ENCODE results near the gene FASN. TPM values are rescaled to one million over a fixed set of nuclear protein-coding genes. Genes with fewer than 3 reads are reported as not detected.
A peak's percentile ranks its signal among the peaks of the same experiment; 100 is the strongest.

FASN gene
- total RNA-seq, 2 donors from 2014 or later = 220 to 646 TPM

GRCh38 chr17:82037092-82037888 is 60.7 kb downstream of the FASN start, which contains the start of gene DCXR:
Gene DCXR (minus strand): TSS chr17:82037697. CDS start chr17:82037682, 15 bp downstream.
- DNase-seq (peak; percentile 98), ATAC-seq (peak; percentile 97 to 98)
- intact Hi-C loops (cut with DNase I) = loop anchor here in 1 of 2 donors (5.0 kb wide), 1 partner anchor 60 kb away; the partner anchor contains the start of gene FASN

- ATAC-seq (no peak), DNase-seq (no peak)
- intact Hi-C loops (cut with DNase I) = loop anchor here in 1 of 2 donors (5.0 kb wide), 1 partner anchor 61 kb away; the partner anchor contains the start of gene FASN
These were observed 61.4 kb downstream of the FASN start for GRCh38 chr17:82036634-82037091.

GRCh38 chr17:82035956-82036633 is 61.9 kb downstream of the FASN start:
- intact Hi-C loops (cut with DNase I) = loop anchor here in 1 of 2 donors (5.0 kb wide), 1 partner anchor 61 kb away; the partner anchor contains the start of gene FASN
- DNase-seq (no peak), ATAC-seq (no peak)

- no peak for DNase-seq
These were observed 62.5 kb downstream of the FASN start for GRCh38 chr17:82035488-82035887.

GRCh38 chr17:82034371-82035011 is 63.5 kb downstream of the FASN start:
- DNase-seq (no peak), ATAC-seq (no peak)
- intact Hi-C loops (cut with DNase I) = loop anchor here in 1 of 2 donors (5.0 kb wide), 1 partner anchor 63 kb away; the partner anchor contains the start of gene FASN

More at GRCh38 chr17:82035488-82035887, 62.5 kb downstream of the FASN start:
- intact Hi-C loops (cut with DNase I) = loop anchor here in 1 of 2 donors (5.0 kb wide), 1 partner anchor 62 kb away; the partner anchor contains the start of gene FASN
- no peak for ATAC-seq

DNA sequence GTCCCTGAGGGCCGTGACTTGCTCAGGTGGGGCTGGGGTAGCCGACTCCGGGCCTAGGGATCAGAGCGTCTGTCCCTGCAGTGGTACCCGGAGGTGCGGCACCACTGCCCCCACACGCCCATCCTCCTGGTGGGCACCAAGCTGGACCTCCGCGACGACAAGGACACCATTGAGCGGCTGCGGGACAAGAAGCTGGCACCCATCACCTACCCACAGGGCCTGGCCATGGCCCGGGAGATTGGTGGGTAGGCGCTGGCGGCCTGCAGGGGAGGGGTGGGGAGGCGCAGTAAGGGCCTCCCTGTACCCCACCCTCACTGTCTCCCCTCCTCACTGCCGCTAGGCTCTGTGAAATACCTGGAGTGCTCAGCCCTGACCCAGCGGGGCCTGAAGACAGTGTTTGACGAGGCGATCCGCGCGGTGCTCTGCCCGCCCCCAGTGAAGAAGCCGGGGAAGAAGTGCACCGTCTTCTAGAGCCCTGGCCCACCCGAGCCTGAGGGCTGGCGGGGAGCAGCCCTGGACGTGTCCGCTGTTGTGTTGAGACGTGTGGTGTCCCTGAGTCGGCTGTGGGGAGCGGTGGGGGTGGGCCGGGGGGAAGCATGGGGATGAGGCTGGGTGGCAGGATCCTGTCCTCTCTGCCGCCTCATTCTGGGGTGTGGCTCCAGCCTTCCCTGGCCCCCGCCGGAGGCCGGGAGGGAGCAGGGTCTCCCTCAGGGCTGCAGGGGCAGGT is 64.5 kb downstream of the FASN start:
- no peak for DNase-seq
- intact Hi-C loops (cut with DNase I) = no loop called here
- ATAC-seq = no peak

DNA sequence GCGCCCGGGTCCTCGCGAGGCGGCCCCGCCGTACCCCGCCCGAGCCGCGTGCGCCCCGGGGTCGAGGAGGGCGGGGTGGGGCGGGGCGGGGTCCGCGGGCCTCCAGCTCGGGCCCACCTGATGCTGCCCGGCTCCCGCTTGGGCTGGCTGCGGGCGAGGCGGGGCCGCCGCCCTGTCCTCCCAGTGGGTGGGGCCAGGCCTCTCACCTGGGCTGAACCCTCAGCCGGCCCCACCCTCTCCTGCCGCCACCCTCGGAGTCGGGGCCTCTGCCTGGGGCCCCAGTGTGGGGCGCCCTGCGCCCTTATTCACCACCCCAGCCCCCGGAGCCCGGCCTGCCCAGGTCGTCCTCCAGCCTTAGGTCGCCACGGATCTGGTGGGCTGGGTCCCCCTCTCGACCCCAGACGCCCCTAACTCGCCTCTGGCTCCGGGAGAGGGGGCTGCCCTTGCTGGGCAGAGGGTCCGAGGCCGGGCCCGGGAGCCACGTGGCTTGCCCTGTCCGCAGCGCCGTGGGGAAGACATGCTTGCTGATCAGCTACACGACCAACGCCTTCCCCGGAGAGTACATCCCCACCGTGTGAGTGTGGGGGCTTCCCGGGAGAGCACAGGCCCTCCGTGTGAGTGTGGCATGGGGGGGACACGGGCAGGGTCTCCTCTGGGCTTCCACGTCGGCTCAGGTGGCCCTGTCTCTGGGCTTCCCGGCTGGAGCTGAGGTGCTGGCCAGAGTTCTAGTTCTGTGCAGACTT is 66.0 kb downstream of the FASN start:
- ATAC-seq (peak; percentile 3 to 5), DNase-seq (no peak)
- intact Hi-C loops (cut with DNase I) = loop anchor here in 1 of 2 donors (2.0 kb wide), 1 partner anchor 123 kb away; no protein-coding TSS in a partner anchor

- intact Hi-C loops (cut with DNase I) = loop anchor here in 1 of 2 donors (2.0 kb wide), 1 partner anchor 123 kb away; no protein-coding TSS in a partner anchor
- peak; percentile 1 to 12 for ATAC-seq
- no peak for DNase-seq
These were observed 66.6 kb downstream of the FASN start, which contains the start of gene RAC3 for GRCh38 chr17:82031303-82031884. Gene RAC3 (plus strand): TSS chr17:82031678. CDS start chr17:82031762, 84 bp downstream.

- ATAC-seq (peak; percentile 82 to 86), DNase-seq (peak; percentile 87)
- intact Hi-C loops (cut with DNase I) = loop anchor here (1.0 to 2.0 kb wide), 2 partner anchors 124 kb away; no protein-coding TSS in a partner anchor
These were observed 67.3 kb downstream of the FASN start for GRCh38 chr17:82030470-82031302.

DNA sequence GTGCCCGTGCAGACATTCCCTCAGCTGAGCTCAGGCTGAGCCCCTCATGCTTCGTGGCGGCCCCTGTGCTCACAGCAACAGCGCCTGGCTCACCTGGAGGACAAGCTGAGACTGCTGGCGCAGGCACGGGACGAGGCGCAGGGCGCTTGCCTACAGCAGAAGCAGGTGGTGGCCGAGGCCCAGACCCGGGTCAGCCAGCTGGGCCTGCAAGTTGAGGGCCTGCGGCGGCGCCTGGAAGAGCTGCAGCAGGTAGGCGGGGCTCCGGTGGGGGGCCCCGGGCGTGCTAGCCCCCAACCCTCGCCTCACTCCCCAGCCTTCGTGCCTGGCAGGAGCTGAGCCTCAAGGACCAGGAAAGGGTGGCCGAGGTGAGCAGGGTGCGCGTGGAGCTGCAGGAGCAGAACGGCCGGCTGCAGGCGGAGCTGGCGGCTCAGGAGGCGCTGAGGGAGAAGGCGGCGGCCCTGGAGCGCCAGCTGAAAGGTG is 68.0 kb downstream of the FASN start:
- peak; percentile 0 to 1 for ATAC-seq
- intact Hi-C loops (cut with DNase I) = loop anchor here (1.0 to 2.0 kb wide), 2 partner anchors 124 to 125 kb away; no protein-coding TSS in a partner anchor
- DNase-seq = no peak

DNA sequence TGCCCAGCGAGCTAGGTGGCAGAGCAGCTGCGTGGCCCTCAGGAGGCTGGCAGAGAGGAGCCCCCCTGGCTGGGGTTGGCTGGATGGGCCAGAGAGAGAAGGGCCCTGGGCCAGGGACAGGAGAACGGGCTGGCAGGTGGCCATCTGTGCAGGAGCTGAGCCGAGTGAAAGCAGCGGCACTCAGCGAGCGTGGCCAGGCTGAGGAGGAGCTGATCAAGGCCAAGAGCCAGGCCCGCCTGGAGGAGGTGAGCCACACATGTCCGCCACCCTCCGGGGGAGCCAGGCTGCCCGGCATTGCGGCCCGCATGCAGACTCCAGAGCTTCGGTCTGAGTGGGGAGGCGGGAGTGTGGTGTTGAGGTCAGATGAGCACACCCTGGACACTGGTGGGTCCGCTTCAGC is 68.6 kb downstream of the FASN start:
- intact Hi-C loops (cut with DNase I) = no loop called here
- ATAC-seq = no peak
- DNase-seq = no peak

- no peak for DNase-seq
- intact Hi-C loops (cut with DNase I) = no loop called here
- no peak for ATAC-seq
These were observed 69.1 kb downstream of the FASN start for GRCh38 chr17:82028966-82029365.
